H1 (cell line): ENCODE data around the gene CEP95. TPM values are rescaled to one million over a fixed set of nuclear protein-coding genes. Genes with fewer than 3 reads are reported as not detected.

Source experiments
- CTCF ChIA-PET: fragments of 300-600 bp; sonication (Branson Sonifier 250); formaldehyde crosslinking; loops from one replicate; lab custom pipeline; 2021; ENCODE audit not compliant: partially characterized antibody; lab: Charles Lee
- POLR2A ChIA-PET: fragments of 300-600 bp; sonication (Branson Sonifier 250); formaldehyde crosslinking; loops from one replicate; lab custom pipeline; 2021; ENCODE audit warnings: inconsistent platforms; ENCODE audit not compliant: partially characterized antibody; lab: Charles Lee
- DNase-seq, 2 experiments: peaks; one replicate each; pipeline versions ENCODE4 v3.0.0 to v3.0.0-alpha.2; 2010 to 2022; ENCODE audit warnings: low spot score in 2 of 2, low read depth in 1 of 2, mixed read lengths in 1 of 2
- FAIRE-seq: peaks from 2 replicates; lab custom pipeline; 2011; peaks lifted over from hg19 to GRCh38; lab: Jason Lieb, UNC
- H2AFZ ChIP-seq: 2 replicates; pipeline ENCODE4 v1.8.1; 2012; ENCODE audit warnings: low read length, inconsistent platforms
- H2AK5ac ChIP-seq: 2 replicates; pipeline ENCODE4 v1.6.1; 2013; ENCODE audit warnings: low read depth, low read length
- H2BK120ac ChIP-seq: replicated peaks from 2 replicates; pipeline ENCODE3; 2013; ENCODE audit warnings: low read depth, low read length, inconsistent platforms
- H2BK12ac ChIP-seq: 2 replicates; pipeline ENCODE4 v1.6.1; 2013; ENCODE audit warnings: low read depth, low read length
- H2BK15ac ChIP-seq: 2 replicates; pipeline ENCODE4 v1.6.1; 2013; ENCODE audit warnings: low read length
- H2BK20ac ChIP-seq: 2 replicates; pipeline ENCODE4 v1.6.1; 2013; ENCODE audit warnings: low read length
- H2BK5ac ChIP-seq: 2 replicates; pipeline ENCODE4 v1.6.1; 2013; ENCODE audit warnings: low read depth, low read length
- H3K14ac ChIP-seq: 2 replicates; pipeline ENCODE4 v1.6.1; 2013; ENCODE audit warnings: inconsistent platforms; ENCODE audit not compliant: insufficient read length
- H3K18ac ChIP-seq: 2 replicates; pipeline ENCODE4 v1.6.1; 2013; ENCODE audit warnings: low read length; ENCODE audit errors: extremely low read depth
- H3K23ac ChIP-seq: 2 replicates; pipeline ENCODE4 v1.6.1; 2013; ENCODE audit warnings: inconsistent platforms; ENCODE audit not compliant: insufficient read length
- H3K23me2 ChIP-seq: 2 replicates; pipeline ENCODE4 v1.6.1; 2013; ENCODE audit warnings: low read depth, low read length
- H3K27ac ChIP-seq: 2 replicates; pipeline ENCODE4 v1.6.1; 2011; ENCODE audit warnings: low read depth, low read length, inconsistent platforms
- H3K27me3 ChIP-seq, 4 experiments: replicated peaks in 1 of 4; 1 replicate in 1 of 4; 2 replicates in 3 of 4; pipeline versions ENCODE4 v1.6.1 to v1.8.1; 2011 to 2013; ENCODE audit warnings: low read length in 3 of 4, mild to moderate bottlenecking in 3 of 4, inconsistent platforms in 2 of 4, mixed read lengths in 2 of 4, moderate library complexity in 1 of 4; ENCODE audit not compliant: control insufficient read depth in 3 of 4, insufficient read depth in 3 of 4; ENCODE audit errors: extremely low read depth in 1 of 4
- H3K36me3 ChIP-seq, 4 experiments: 2 replicates each; pipeline versions ENCODE4 v1.6.1 to v1.8.1; 2011 to 2013; ENCODE audit warnings: mild to moderate bottlenecking in 4 of 4, low read length in 3 of 4, moderate library complexity in 2 of 4, control low read depth in 1 of 4, inconsistent platforms in 1 of 4; ENCODE audit not compliant: insufficient read depth in 4 of 4, control insufficient read depth in 2 of 4
- H3K4ac ChIP-seq: replicated peaks from 2 replicates; pipeline ENCODE3; 2013; ENCODE audit warnings: low read length, low read depth, mixed read lengths, inconsistent platforms; ENCODE audit not compliant: insufficient read length
- H3K4me1 ChIP-seq, 4 experiments: replicated peaks in 1 of 4; 1 replicate in 1 of 4; 2 replicates in 3 of 4; pipeline versions ENCODE4 v1.6.1 to v1.8.1; 2011 to 2013; ENCODE audit warnings: low read length in 3 of 4, inconsistent platforms in 2 of 4, mixed read lengths in 1 of 4; ENCODE audit not compliant: insufficient read depth in 4 of 4, control insufficient read depth in 3 of 4
- H3K4me2 ChIP-seq, 2 experiments: 2 replicates each; pipeline versions ENCODE4 v1.6.1 to v1.8.1; 2011 to 2013; ENCODE audit warnings: low read depth in 2 of 2, low read length in 2 of 2, control low read depth in 1 of 2, inconsistent platforms in 1 of 2, mild to moderate bottlenecking in 1 of 2; ENCODE audit not compliant: insufficient read depth in 1 of 2
- H3K4me3 ChIP-seq, 4 experiments: fragments of 200-600, 300-600 bp in 1 of 4; sonication (generic), shearing (Covaris generic), sonication (Bioruptor Twin) in 1 of 4; 2 replicates each; pipeline versions ENCODE4 v1.5.1 to v1.8.1; 2011 to 2016; ENCODE audit warnings: low read length in 4 of 4, low read depth in 3 of 4, control low read depth in 2 of 4, inconsistent platforms in 2 of 4, mild to moderate bottlenecking in 2 of 4, mixed read lengths in 1 of 4, moderate library complexity in 1 of 4; ENCODE audit not compliant: insufficient read depth in 2 of 4; ENCODE audit errors: extremely low read depth in 1 of 4
- H3K56ac ChIP-seq: replicated peaks from 2 replicates; pipeline ENCODE3; 2013; ENCODE audit warnings: low read depth, mild to moderate bottlenecking, mixed read lengths, low read length, inconsistent platforms; ENCODE audit not compliant: insufficient read length
- H3K79me1 ChIP-seq: 2 replicates; pipeline ENCODE4 v1.6.1; 2013; ENCODE audit warnings: low read depth, low read length, control low read depth
- H3K79me2 ChIP-seq, 2 experiments: 2 replicates each; pipeline versions ENCODE4 v1.6.1 to v1.8.1; 2012 to 2013; ENCODE audit warnings: low read length in 2 of 2, mild to moderate bottlenecking in 2 of 2, inconsistent platforms in 1 of 2; ENCODE audit not compliant: insufficient read depth in 2 of 2, control insufficient read depth in 1 of 2
- H3K9ac ChIP-seq, 4 experiments: replicated peaks in 1 of 4; 1 replicate in 1 of 4; 2 replicates in 3 of 4; pipeline versions ENCODE4 v1.6.1 to v1.8.1; 2011 to 2013; ENCODE audit warnings: low read depth in 3 of 4, low read length in 3 of 4, control low read depth in 2 of 4, mild to moderate bottlenecking in 2 of 4, moderate library complexity in 2 of 4, inconsistent platforms in 1 of 4; ENCODE audit errors: extremely low read depth in 1 of 4
- H3K9me3 ChIP-seq, 2 experiments: 2 replicates each; pipeline versions ENCODE4 v1.6.1 to v1.8.1; 2012 to 2013; ENCODE audit warnings: mild to moderate bottlenecking in 2 of 2, moderate library complexity in 2 of 2, control low read depth in 1 of 2, inconsistent platforms in 1 of 2, low read depth in 1 of 2, low read length in 1 of 2, mixed read lengths in 1 of 2; ENCODE audit not compliant: insufficient read depth in 2 of 2
- H4K20me1 ChIP-seq, 2 experiments: replicated peaks in 1 of 2; 2 replicates each; pipeline versions ENCODE3 to v1.8.1; 2011 to 2013; ENCODE audit warnings: inconsistent platforms in 2 of 2, low read length in 2 of 2, mild to moderate bottlenecking in 1 of 2; ENCODE audit not compliant: insufficient read depth in 2 of 2, control insufficient read depth in 1 of 2
- H4K5ac ChIP-seq: 2 replicates; pipeline ENCODE4 v1.6.1; 2013; ENCODE audit warnings: low read length, low read depth, mixed read lengths, inconsistent platforms; ENCODE audit not compliant: insufficient read length
- H4K8ac ChIP-seq: 2 replicates; pipeline ENCODE4 v1.8.0; 2013; ENCODE audit warnings: mild to moderate bottlenecking, moderate library complexity, low read length, inconsistent platforms; ENCODE audit not compliant: insufficient read depth; ENCODE audit errors: extremely low read depth
- H4K91ac ChIP-seq: replicated peaks from 2 replicates; pipeline ENCODE3; 2013; ENCODE audit warnings: low read length, mixed read lengths, inconsistent platforms; ENCODE audit not compliant: insufficient read length
- FOSL1 ChIP-seq: IDR thresholded peaks from 2 replicates; pipeline ENCODE4 v1.6.1; 2011; ENCODE audit warnings: mild to moderate bottlenecking, low read depth, low read length, moderate library complexity; ENCODE audit not compliant: insufficient read depth
- RNF2 ChIP-seq: fragments of 200-900, 300-1000 bp; sonication (generic); IDR thresholded peaks from 2 replicates; pipeline ENCODE4 v1.7.1; 2016; ENCODE audit warnings: borderline replicate concordance, low read depth, mild to moderate bottlenecking, antibody characterized with exemption, low read length; ENCODE audit not compliant: poor library complexity, severe bottlenecking; ENCODE audit errors: missing control alignments
- SIN3A ChIP-seq, 2 experiments: IDR thresholded peaks in 1 of 2; conservative IDR thresholded peaks in 1 of 2; 2 replicates each; pipeline ENCODE4 v1.6.1; 2011 to 2012; ENCODE audit warnings: low read length in 2 of 2, improper control_type of control experiment in 1 of 2, low read depth in 1 of 2, mild to moderate bottlenecking in 1 of 2
- SRF ChIP-seq: IDR thresholded peaks from 2 replicates; pipeline ENCODE4 v1.6.1; 2011; ENCODE audit warnings: mild to moderate bottlenecking, low read depth, low read length, moderate library complexity
- SUZ12 ChIP-seq: fragments of 200-600 bp; sonication (generic); IDR thresholded peaks from 2 replicates; pipeline ENCODE4 v1.6.1; 2012; ENCODE audit warnings: mild to moderate bottlenecking, inconsistent platforms, low read length, moderate library complexity, mixed read lengths
- YY1 ChIP-seq: IDR thresholded peaks from 2 replicates; pipeline ENCODE4 v1.6.1; 2011; ENCODE audit warnings: low read depth, mild to moderate bottlenecking, low read length
- WGBS, 2 experiments: shearing (Covaris generic) in 1 of 2; methylation state at CpG; one replicate each; pipeline versions ENCODE4 v1.1.6 to v1.1.7; 2013 to 2015; ENCODE audit warnings: low lambda C conversion rate in 2 of 2, mixed read lengths in 2 of 2, inconsistent platforms in 1 of 2, low coverage in 1 of 2, missing lambda C conversion rate in 1 of 2; ENCODE audit not compliant: insufficient replicate concordance in 2 of 2, insufficient coverage in 1 of 2, insufficient read length in 1 of 2; ENCODE audit errors: extremely low coverage in 1 of 2, missing lambda C conversion rate in 1 of 2; 5-methylcytosine and 5-hydroxymethylcytosine counted together
- polyA plus RNA-seq, 7 experiments: library from polyadenylated mRNA; depleted of rRNA in 3 of 7; stranded (reverse) in 5 of 7; unstranded in 2 of 7; fragments of >200 nt in 5 of 7; fragments of 200-250 nt in 2 of 7; gene quantifications; 1 replicate in 5 of 7; 2 replicates in 1 of 7; 4 replicates in 1 of 7; pipeline versions ENCODE4 v1.2.1 to v1.2.3, GENCODE V29; 2011 to 2013; ENCODE audit warnings: missing spikeins in 2 of 7, mixed read lengths in 2 of 7
- total RNA-seq: library from RNA; stranded (reverse); fragmentation: NEBNext Ultra II Directional; extraction: Animal tissue kit (Norgen Biotek cat#: 25700); gene quantifications from 2 replicates; pipeline ENCODE4 v1.2.1, GENCODE V29; 2021

The CEP95 gene
- total and polyA plus RNA-seq, 2 of the 8 experiments (the other 6 are each of a cell fraction or from before 2014, with no cell fraction given) = 22.3 to 51.5 TPM

GRCh38 chr17:64520359-64520758 is 13.6 kb downstream of the CEP95 start:
- no peak overlapping the region for H2AK5ac ChIP-seq
- no peak overlapping the region for H3K56ac ChIP-seq
- H4K20me1 ChIP-seq = peaks cover 10 to 11% of the 10 kb centered on the region in 2 experiments
- H3K4me1 ChIP-seq = no peaks in the 10 kb centered on the region
- no peak overlapping the region for H4K5ac ChIP-seq
- H3K23ac ChIP-seq = no peak overlapping the region
- H4K8ac ChIP-seq = no peak overlapping the region
- no peaks in the 10 kb centered on the region; a peak in 1 of 4 replicates for H3K79me2 ChIP-seq
- no peak overlapping the region for H2BK20ac ChIP-seq
- H3K79me1 ChIP-seq = peaks cover 2% of the 10 kb centered on the region; the same call in 1 of the 2 replicates
- no peak overlapping the region for H2BK5ac ChIP-seq
- no peak overlapping the region for H2BK12ac ChIP-seq
- no peak overlapping the region for H3K4ac ChIP-seq
- no peak for TF ChIP-seq SRF
- no peak for TF ChIP-seq YY1
- TF ChIP-seq RNF2 = no peak
- TF ChIP-seq SIN3A (conservative IDR thresholded peaks at IDR 0.05 in 1 of 2, IDR thresholded peaks at IDR 0.05 in 1 of 2; ENCODE audit: low read depth in 1 of 2, low read length in 2 of 2) = no peak
- TF ChIP-seq SUZ12 = no peak
- TF ChIP-seq FOSL1 = no peak
- TF ChIP-seq, all 59 proteins: peak for 0
- Histone ChIP-seq H2BK120ac (no peak overlapping the region), H3K18ac (no peak overlapping the region), H3K9ac (no peak overlapping the region), H3K9me3 (no peaks in the 10 kb centered on the region), H3K4me2 (no peak overlapping the region), H2BK15ac (no peak overlapping the region), H3K4me3 (no peak overlapping the region), H3K27ac (no peak overlapping the region), H3K14ac (no peak overlapping the region), H4K91ac (no peak overlapping the region), H3K23me2 (no peaks in the 10 kb centered on the region; the same call in 1 of the 2 replicates), H2AFZ (no peak overlapping the region), H3K36me3 (peaks cover 13 to 93% (median 66%) of the 10 kb centered on the region in 4 experiments), H3K27me3 (no peaks in the 10 kb centered on the region)
- WGBS, 2 experiments = 85% methylated on average over 6 of the region's 6 CpGs; no CpG with 5 or more reads in 1 of the 2 experiments
- DNase-seq (no peak), FAIRE-seq (no peak)
- ChIA-PET POLR2A (interaction anchor here (1.0 to 5.3 kb wide), 6 partner anchors 10 to 18 kb away, joined by 3 to 49 read pairs (median 4); partner anchors contain the start of genes CEP95 and DDX5), CTCF (interaction anchor here (0.6 to 0.9 kb wide), 2 partner anchors 14 to 101 kb away, joined by 3 read pairs; no protein-coding TSS in a partner anchor)
